Upper lobe of left lung (tissue), 4 donors: ENCODE measurements around the gene CNTN2.

ENCODE experiments used
- CTCF ChIP-seq, 6 experiments: fragments of 450-650 bp in 4 of 6; fragments of 200-600 bp in 2 of 6; sonication (generic) in 2 of 6; IDR thresholded peaks; one replicate each; pipeline ENCODE4 v1.5.1; 2016 to 2019; ENCODE audit warnings: antibody characterized with exemption in 6 of 6
- POLR2A ChIP-seq, 4 donors: fragments of 450-650 bp; IDR thresholded peaks; one replicate each; pipeline ENCODE4 v1.5.1; 2016 to 2017; ENCODE audit warnings: antibody characterized with exemption in 4 of 4, mild to moderate bottlenecking in 2 of 4
- POLR2AphosphoS5 ChIP-seq, 2 donors: sonication (generic); formaldehyde crosslinking; IDR thresholded peaks; one replicate each; pipeline ENCODE4 v1.5.1; 2017; ENCODE audit warnings: antibody characterized with exemption in 2 of 2

GRCh38 chr1:204996981-204997380 lies 46.0 kb upstream of the CNTN2 start:
- TF ChIP-seq CTCF (IDR thresholded peaks at IDR 0.05): no peak
- TF ChIP-seq POLR2AphosphoS5 (IDR thresholded peaks at IDR 0.05): no peak
- no peak for TF ChIP-seq POLR2A (IDR thresholded peaks at IDR 0.05)
